ENCODE results near the gene CNTN2.

GRCh38 chr1:205017766-205018165 is 25.2 kb upstream of the CNTN2 start:
- TF ChIP-seq USF2 (IDR thresholded peaks at IDR 0.05; ENCODE audit: low read depth, low read length) (no peak), CTCF (conservative IDR thresholded peaks at IDR 0.05; ENCODE audit: low read depth, low read length) (no peak), ELK1 (IDR thresholded peaks at IDR 0.05; ENCODE audit: borderline replicate concordance, low read depth, low read length) (no peak), POLR2A (IDR thresholded peaks at IDR 0.05; ENCODE audit: low read depth, low read length) (no peak), SMC3 (IDR thresholded peaks at IDR 0.05; ENCODE audit: low read depth, low read length) (no peak), RCOR1 (IDR thresholded peaks at IDR 0.05; ENCODE audit: insufficient replicate concordance, low read length) (no peak), CEBPB (IDR thresholded peaks at IDR 0.05; ENCODE audit: low read depth, low read length) (no peak), MXI1 (IDR thresholded peaks at IDR 0.05; ENCODE audit: borderline replicate concordance, low read depth, low read length) (no peak), MAFK (IDR thresholded peaks at IDR 0.05; ENCODE audit: low read depth, low read length) (no peak)
